ENCODE measurements around the gene PDZD4.

Gene PDZD4

DNA sequence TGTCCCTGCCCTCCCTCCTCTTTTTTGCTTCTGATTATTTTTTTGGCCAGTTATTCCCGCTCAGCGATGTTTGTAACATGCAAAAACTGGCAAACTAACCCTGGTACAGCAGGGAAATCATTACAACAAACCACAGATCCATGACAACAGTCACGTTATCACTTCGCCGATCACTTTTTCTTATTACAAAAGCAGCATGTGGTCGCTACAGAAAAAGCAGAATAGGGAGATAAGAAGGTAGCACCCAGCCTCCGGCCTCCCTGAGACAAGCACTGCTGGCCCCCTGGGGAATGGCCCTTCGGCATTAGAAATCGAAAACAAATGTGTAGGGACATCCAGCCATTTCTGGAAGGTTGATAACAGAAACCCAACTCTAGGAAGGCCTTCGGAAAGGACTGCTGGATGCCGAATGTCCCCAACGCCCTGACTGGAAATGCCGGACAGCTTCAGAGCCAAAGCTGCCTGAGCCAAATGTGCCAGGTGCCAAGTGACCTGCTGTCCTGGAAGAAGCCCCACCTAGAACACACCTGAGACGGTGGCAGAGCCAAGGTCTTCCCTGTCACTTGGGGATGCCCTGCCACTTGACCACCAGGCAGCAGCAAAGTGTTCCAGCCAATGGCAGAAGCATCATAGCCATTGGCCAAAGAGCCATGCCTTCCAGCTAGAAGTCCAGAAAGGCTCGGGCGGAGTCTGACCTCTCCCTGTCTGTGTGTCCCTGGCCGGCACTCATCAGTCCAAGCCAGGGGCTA lies 39.1 kb downstream of the PDZD4 start:
- DNase-seq, result peak; percentile 17 to 54
- TF ChIP-seq GATA1 (IDR thresholded peaks at IDR 0.05; ENCODE audit: low read depth, low read length), result no peak

DNA sequence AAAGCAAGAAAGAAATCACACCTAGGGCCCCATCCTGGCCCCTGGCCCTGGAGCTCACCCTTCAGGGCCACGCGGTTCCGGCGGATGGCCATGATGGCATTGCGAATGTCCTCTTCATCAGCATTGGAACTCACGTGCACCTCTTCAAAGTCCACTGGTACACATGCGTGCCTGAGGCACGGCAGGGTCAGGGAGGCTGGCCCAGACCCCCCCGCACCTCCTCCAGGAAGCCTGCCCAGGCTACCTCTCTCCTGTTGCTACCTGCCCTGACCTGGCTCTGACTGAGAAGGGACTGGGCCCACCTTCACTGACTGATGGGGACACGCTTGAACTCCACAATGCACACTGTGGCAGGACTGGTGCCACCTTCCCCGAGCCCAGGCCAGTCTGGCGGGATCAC lies 40.7 kb downstream of the PDZD4 start:
- TF ChIP-seq GATA1 (IDR thresholded peaks at IDR 0.05; ENCODE audit: low read depth, low read length), result no peak
- no peak for TF ChIP-seq POLR2A (IDR thresholded peaks at IDR 0.05; ENCODE audit: low read length)
- DNase-seq, result no peak

DNA sequence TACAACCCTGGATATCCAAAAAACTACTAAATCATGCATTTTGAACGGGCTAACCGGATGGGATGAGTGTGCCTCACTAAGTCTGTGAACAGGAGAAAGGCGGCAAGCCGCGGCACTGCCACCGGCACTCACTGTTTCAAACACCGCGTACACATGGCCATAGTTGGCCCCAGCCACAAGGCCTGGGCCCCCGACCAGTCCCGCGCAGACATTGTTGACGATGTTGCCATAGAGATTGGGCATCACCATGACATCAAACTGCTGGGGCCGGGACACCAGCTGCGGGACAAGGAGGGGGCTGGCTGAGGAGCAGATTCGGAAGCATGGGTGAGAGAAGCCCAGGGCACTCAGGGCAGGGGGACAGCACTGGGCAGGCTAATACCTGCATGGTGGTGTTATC lies 43.7 kb downstream of the PDZD4 start:
- DNase-seq, result no peak
- TF ChIP-seq GATA1 (IDR thresholded peaks at IDR 0.05; ENCODE audit: low read depth, low read length) (no peak), POLR2A (IDR thresholded peaks at IDR 0.05; ENCODE audit: low read length) (no peak)

DNA sequence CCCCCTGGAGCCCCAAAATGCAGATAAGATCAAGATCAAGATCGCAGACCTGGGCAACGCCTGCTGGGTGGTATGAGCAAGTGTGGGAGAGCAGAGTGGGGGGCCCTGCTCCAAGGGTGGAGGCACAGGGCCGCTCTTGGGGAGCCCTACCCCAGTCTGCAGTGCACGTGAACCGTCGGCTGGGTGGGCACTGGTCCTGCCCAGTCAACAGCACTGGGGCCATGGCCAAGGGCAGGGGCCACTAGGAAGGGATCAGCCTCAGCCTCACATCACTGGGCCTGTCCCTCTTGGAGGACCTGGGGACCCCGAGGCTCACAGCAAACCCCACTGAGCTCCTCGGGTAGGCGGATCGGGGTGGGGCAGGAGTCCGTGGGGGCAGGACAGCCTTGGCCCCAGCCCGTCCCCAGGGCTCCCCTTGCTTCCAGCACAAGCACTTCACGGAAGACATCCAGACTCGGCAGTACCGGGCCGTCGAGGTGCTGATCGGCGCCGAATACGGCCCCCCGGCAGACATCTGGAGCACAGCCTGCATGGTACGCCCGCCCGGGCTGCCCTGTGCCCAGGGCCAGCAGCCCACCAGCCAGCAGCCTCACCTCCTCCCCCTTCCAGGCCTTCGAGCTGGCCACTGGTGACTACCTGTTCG lies 45.9 kb downstream of the PDZD4 start:
- TF ChIP-seq GATA1 (IDR thresholded peaks at IDR 0.05; ENCODE audit: low read depth, low read length) (no peak), POLR2A (IDR thresholded peaks at IDR 0.05; ENCODE audit: low read length) (no peak)
- DNase-seq, result no peak

DNA sequence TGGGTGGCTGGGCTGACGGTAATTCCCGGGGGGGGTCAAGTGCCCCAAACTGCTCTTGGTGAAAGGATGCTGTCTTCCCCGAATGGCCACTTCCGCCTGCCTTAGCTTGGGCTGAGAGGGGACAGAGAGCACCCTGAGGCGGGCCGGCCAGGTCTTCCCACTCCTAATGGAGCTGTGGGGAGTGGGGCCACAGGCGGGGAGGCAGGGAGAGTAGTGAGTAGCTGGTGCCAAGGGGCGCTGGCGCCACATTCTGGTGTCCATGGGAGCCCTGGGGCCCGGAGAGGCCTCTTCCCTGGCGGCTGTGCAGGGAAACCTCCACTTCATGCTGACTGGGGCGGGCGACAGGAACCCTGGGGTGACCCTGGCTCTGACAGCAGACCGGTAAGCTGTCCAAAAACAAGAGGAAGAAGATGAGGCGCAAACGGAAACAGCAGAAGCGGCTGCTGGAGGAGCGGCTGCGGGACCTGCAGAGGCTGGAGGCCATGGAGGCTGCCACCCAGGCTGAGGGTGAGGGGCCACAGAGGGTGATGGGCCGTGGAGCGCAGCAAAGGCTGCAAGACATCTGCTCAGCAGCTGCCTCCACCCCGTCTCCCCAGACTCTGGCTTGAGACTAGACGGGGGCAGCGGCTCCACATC lies 46.8 kb downstream of the PDZD4 start:
- no peak for DNase-seq
- TF ChIP-seq POLR2A (IDR thresholded peaks at IDR 0.05; ENCODE audit: low read length) (no peak), GATA1 (IDR thresholded peaks at IDR 0.05; ENCODE audit: low read depth, low read length) (no peak)

DNA sequence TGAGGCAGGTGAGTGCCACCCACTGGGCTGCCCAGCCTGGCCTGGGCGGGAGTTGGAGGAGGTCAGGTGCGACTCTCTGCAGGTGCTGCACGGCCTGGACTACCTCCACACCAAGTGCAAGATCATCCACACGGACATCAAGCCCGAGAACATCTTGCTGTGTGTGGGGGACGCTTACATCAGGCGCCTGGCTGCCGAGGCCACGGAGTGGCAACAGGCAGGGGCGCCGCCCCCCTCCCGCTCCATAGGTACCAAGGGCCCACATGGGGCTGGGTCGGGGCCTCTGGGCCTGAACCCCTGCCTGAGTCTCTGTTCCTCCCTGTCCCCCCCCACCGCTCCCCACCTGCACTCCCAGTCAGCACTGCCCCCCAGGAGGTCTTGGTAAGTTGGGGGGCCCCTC lies 47.5 kb downstream of the PDZD4 start:
- TF ChIP-seq POLR2A (IDR thresholded peaks at IDR 0.05; ENCODE audit: low read length) (no peak), GATA1 (IDR thresholded peaks at IDR 0.05; ENCODE audit: low read depth, low read length) (no peak)
- DNase-seq, result no peak

DNA sequence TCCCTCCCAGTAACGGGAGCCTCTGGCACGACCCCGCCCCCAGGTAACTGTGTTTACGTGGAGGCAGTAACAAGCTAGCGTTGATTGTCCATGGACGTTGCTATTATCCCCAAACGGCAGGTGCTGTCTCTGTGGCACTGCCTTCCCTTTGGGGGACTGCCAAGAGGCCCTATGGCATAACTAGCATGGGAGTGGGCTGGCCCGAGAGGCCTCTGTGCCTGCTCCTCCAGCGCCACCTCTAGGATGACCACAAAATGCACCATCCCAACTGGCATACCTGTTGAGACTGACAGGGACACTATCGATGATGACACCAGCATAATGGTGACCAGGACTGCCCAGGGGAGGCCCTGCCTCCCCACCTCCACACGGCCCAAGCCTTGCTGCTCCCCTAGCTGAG lies 48.0 kb downstream of the PDZD4 start:
- no peak for DNase-seq
- TF ChIP-seq POLR2A (IDR thresholded peaks at IDR 0.05; ENCODE audit: low read length), result no peak
- TF ChIP-seq GATA1 (IDR thresholded peaks at IDR 0.05; ENCODE audit: low read depth, low read length), result no peak

DNA sequence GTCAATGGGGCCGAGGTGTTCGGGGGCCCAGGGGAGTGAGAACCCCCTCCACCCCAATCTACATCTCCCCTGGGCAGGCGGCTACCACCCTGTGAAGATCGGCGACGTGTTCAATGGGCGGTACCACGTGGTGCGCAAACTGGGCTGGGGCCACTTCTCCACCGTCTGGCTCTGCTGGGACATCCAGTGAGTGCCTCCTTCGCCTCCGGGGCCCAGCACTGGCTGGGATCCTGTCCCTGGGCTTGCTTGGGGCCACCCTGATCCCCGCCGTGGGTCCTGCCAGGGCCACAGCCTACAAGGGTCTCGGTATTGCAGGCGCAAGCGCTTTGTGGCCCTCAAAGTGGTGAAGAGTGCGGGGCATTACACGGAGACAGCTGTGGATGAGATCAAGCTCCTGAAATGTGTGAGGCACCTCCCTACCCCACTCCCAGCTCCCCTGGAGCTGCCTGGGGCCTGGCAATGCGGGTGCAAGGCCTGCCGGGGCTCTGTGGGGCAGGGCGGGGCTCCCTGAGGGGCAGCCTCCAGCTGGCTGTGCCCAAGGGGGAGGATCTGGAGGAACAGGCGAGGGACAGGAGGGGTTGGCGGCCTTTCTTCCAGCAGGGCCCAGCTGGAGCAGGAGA lies 48.8 kb downstream of the PDZD4 start:
- TF ChIP-seq GATA1 (IDR thresholded peaks at IDR 0.05; ENCODE audit: low read depth, low read length) (no peak), POLR2A (IDR thresholded peaks at IDR 0.05; ENCODE audit: low read length) (no peak)
- no peak for DNase-seq

DNA sequence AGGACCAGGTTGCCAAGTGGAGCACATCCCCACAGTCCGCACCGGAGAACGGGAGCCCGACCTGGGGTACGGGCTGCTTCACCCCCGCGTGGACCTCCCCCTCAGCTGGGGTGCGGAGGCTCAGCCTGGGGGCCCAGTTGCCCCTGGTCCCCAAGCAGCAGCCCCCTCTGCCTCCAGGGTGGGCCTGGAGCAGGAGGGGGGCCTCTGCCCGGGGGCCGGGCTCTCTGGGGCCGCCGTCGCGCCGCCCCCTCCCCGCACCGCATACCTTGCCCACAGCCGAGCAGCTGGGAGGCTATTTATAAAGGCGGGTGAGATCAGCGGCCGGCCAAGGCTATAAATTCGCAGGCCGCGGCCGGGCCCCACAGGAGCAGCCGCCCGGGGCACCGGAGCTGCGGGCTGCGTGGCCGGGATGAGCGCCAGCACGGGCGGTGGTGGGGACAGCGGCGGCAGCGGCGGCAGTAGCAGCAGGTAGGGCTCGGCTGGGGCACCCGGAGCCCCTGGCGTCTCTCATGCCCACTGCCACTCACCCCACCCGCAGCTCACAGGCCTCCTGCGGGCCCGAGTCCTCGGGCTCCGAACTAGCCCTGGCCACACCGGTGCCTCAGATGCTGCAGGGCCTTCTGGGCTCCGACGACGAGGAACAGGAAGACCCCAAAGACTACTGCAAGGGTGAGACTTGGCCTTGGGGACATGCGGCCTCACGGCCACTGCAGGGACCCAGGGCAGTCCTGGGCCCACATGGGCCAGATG lies 49.5 kb downstream of the PDZD4 start, which contains the start of gene SRPK3:
TSS of gene SRPK3 (plus strand) at position 364 of the 750 bp plus-strand sequence. CDS start at position 410, 46 bp downstream.
- DNase-seq, result no peak
- TF ChIP-seq GATA1 (IDR thresholded peaks at IDR 0.05; ENCODE audit: low read depth, low read length), result no peak
- no peak for TF ChIP-seq POLR2A (IDR thresholded peaks at IDR 0.05; ENCODE audit: low read length)

DNA sequence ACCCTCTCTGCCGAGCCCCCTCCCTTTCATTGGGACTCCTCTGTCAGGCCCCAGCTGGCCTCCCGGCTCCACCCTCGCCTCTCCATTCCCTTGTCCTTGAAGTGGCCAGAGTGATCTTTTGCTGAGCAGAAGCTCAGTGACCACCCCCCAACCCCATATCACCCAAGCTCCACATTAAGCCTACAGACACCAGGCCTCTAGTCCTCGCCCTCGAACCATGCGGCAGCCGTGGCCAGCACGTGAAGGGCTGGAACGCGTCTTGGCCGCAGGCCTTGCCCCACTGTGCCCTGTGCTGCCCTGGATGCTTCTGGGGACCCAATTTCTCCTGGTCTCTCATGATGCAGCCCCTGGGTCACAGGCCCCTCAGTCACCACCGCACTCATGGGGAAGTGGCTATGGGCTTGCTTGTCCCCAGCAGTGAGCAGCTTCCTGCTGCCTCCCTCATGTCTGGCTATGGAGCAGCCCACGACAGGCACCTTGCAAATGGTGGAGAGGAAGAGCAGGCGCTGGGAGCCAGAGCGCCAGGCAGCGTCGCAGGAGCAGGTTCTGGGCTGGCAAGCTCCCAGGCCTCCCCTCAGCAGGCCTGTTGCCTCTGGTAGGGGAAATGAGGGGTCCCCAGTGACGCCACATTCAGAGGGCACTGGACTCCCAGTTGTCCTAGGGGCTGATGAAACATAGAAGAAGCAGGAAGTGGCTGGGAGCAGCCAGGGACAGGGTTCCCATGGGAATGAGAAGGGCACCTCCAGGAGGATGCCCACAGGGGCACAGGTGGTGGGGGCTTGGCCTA lies 50.3 kb downstream of the PDZD4 start:
- no peak for TF ChIP-seq GATA1 (IDR thresholded peaks at IDR 0.05; ENCODE audit: low read depth, low read length)
- peak; percentile 11 for TF ChIP-seq POLR2A (IDR thresholded peaks at IDR 0.05; ENCODE audit: low read length)
- no peak for DNase-seq

DNA sequence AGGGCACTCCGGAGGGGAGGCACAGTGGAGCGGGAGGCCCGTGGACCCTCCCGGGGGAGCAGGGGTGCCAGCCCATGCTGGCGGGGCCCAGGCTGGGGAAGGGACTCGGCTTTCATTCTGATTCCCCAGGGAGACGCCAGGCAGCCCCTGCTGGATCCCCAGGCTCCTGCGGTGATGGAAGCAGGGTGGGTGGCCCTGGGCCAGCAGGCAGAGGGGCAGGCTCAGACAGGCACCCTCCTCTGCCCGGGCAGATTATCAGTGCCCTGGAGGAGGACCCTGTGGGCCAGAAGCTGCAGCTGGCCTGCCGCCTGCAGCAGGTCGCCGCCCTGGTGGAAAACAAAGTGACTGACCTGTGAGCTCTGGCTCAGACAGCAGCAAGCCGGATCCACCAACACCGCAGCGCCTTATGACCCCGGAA lies 51.7 kb downstream of the PDZD4 start:
- peak; percentile 13 to 23 for DNase-seq
- no peak for TF ChIP-seq GATA1 (IDR thresholded peaks at IDR 0.05; ENCODE audit: low read depth, low read length)
- TF ChIP-seq POLR2A (IDR thresholded peaks at IDR 0.05; ENCODE audit: low read length), result peak; percentile 1

DNA sequence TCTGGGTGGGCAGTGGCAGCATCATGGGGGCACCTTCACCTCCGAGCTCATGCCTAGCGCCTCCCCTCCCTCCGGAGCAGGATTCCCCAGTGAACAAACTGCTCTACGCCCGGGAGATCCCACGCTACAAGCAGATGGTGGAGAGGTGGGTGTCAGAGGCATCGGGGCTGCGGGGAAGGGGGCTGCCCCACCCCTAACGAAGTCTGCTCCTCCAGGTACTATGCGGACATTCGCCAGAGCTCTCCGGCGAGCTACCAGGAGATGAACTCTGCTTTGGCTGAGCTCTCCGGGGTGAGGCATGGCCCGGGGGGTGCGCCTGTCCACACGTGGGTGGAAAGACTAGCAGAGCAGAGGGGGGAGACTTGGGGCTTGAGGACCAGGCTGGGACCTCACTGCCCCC lies 52.2 kb downstream of the PDZD4 start:
- no peak for DNase-seq
- TF ChIP-seq GATA1 (IDR thresholded peaks at IDR 0.05; ENCODE audit: low read depth, low read length) (no peak), POLR2A (IDR thresholded peaks at IDR 0.05; ENCODE audit: low read length) (peak; percentile 7)

All from erythroblast (primary cell).